PC-9 (cell line): ENCODE measurements around the gene KIF11.
"Not testable (repeated sequence)": the region's sequence is repeated elsewhere in the genome, so short reads cannot be mapped to it uniquely, and the experiment has no call there.

ENCODE experiments used
- EZH2 ChIP-seq: fragments of 200-600 bp; sonication (generic); IDR thresholded peaks from 2 replicates; pipeline ENCODE4 v1.8.0; 2017; ENCODE audit warnings: antibody characterized with exemption, low read depth
- TF ChIP-seq, protein P1 (sequence below): fragments of 200-600 bp; sonication (generic); conservative IDR thresholded peaks from 2 replicates; pipeline ENCODE4 v1.6.1; 2017; ENCODE audit warnings: mixed run types, antibody characterized with exemption, mild to moderate bottlenecking, moderate library complexity

DNA sequence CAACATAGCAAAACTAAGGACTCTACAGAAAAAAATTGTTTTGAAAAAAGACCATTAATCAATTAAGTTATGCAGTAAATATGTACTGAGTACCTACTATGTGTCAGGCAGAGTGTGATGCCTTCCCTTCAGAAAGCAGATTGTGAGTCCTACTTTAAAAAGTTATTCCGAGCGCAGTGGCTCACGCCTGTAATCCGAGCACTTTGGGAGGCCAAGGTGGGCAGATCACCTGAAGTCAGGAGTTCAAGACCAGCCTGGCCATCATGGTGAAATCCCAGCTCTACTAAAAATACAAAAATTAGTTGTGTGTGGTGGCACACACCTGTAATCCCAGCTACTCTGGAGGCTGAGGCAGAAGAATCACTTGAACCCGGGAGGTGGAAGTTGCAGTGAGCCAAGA is 23.3 kb upstream of the KIF11 start:
- TF ChIP-seq, protein P1, sequence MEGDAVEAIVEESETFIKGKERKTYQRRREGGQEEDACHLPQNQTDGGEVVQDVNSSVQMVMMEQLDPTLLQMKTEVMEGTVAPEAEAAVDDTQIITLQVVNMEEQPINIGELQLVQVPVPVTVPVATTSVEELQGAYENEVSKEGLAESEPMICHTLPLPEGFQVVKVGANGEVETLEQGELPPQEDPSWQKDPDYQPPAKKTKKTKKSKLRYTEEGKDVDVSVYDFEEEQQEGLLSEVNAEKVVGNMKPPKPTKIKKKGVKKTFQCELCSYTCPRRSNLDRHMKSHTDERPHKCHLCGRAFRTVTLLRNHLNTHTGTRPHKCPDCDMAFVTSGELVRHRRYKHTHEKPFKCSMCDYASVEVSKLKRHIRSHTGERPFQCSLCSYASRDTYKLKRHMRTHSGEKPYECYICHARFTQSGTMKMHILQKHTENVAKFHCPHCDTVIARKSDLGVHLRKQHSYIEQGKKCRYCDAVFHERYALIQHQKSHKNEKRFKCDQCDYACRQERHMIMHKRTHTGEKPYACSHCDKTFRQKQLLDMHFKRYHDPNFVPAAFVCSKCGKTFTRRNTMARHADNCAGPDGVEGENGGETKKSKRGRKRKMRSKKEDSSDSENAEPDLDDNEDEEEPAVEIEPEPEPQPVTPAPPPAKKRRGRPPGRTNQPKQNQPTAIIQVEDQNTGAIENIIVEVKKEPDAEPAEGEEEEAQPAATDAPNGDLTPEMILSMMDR = not testable (repeated sequence)
- not testable (repeated sequence) for TF ChIP-seq EZH2
